Measurements from ENCODE around the gene SLC16A13. TPM values are rescaled to one million over a fixed set of nuclear protein-coding genes. Genes with fewer than 3 reads are reported as not detected.
"Not testable (repeated sequence)": the region's sequence is repeated elsewhere in the genome, so short reads cannot be mapped to it uniquely, and the experiment has no call there.

SLC16A13 gene
- total RNA-seq, 1 experiment from 2014 or later: 13.1 TPM

GRCh38 chr17:6989779-6990178 lies 46.0 kb upstream of the SLC16A13 start:
- DNase-seq (ENCODE audit: low read depth, low spot score) (no peak), ATAC-seq (no peak)
- TF ChIP-seq SIN3A (IDR thresholded peaks at IDR 0.05; ENCODE audit: borderline replicate concordance, insufficient read depth, low read depth, low read length) (no peak), REST (IDR thresholded peaks at IDR 0.05; ENCODE audit: insufficient read depth in 1 of 2, low read depth in 2 of 2, low read length in 1 of 2) (no peak), TCF7L2 (IDR thresholded peaks at IDR 0.05; ENCODE audit: low read depth, low read length) (no peak), POLR2AphosphoS5 (IDR thresholded peaks at IDR 0.05; ENCODE audit: low read depth, low read length) (no peak), CTCF (IDR thresholded peaks at IDR 0.05) (no peak)
- POLR2A ChIA-PET: interaction anchor here (0.6 kb wide), 1 partner anchor 160 kb away, joined by 7 read pairs; no protein-coding TSS in a partner anchor
- Histone ChIP-seq H3K27ac (ENCODE audit: low read length) (no peak overlapping the region), H3K4me3 (ENCODE audit: low read depth in 2 of 2, low read length in 2 of 2) (no peak overlapping the region), H3K27me3 (ENCODE audit: control insufficient read depth, insufficient read depth, low read length) (no peaks in the 10 kb centered on the region), H3K36me3 (ENCODE audit: control insufficient read depth, insufficient read depth, low read length) (no peaks in the 10 kb centered on the region), H3K9me3 (ENCODE audit: control insufficient read depth, insufficient read depth, low read depth, low read length) (no peaks in the 10 kb centered on the region), H3K4me1 (ENCODE audit: control insufficient read depth, insufficient read depth, low read length) (no peaks in the 10 kb centered on the region)
- in situ Hi-C loops (cut with HindIII; ENCODE audit: low pct_unique_long_range_greater_than_20kb, low sequenced_read_pairs) (no loop called here), intact Hi-C loops (cut with micrococcal nuclease; ENCODE audit: unreplicated experiment) (no loop called here)
- CTCF ChIA-PET: no interaction called here
- BruUV-seq (replicated peaks): no TSS peak

- in situ Hi-C loops (cut with HindIII; ENCODE audit: low pct_unique_long_range_greater_than_20kb, low sequenced_read_pairs); H3K27ac ChIP-seq (ENCODE audit: low read length); POLR2A ChIA-PET; H3K27me3 ChIP-seq (ENCODE audit: control insufficient read depth, insufficient read depth, low read length); intact Hi-C loops (cut with micrococcal nuclease; ENCODE audit: unreplicated experiment); H3K9me3 ChIP-seq (ENCODE audit: control insufficient read depth, insufficient read depth, low read depth, low read length); H3K4me1 ChIP-seq (ENCODE audit: control insufficient read depth, insufficient read depth, low read length); DNase-seq (ENCODE audit: low read depth, low spot score); BruUV-seq (replicated peaks); H3K4me3 ChIP-seq (ENCODE audit: low read depth in 2 of 2, low read length in 2 of 2); H3K36me3 ChIP-seq (ENCODE audit: control insufficient read depth, insufficient read depth, low read length); ATAC-seq; CTCF ChIA-PET: not testable (repeated sequence)
These were observed 42.2 kb upstream of the SLC16A13 start for GRCh38 chr17:6993613-6994056.

GRCh38 chr17:6994118-6994598 lies 41.7 kb upstream of the SLC16A13 start:
- TSS peak; percentile 43 for BruUV-seq (replicated peaks)

More at GRCh38 chr17:6994118-6994598, 41.7 kb upstream of the SLC16A13 start:
- Histone ChIP-seq H3K4me1 (ENCODE audit: control insufficient read depth, insufficient read depth, low read length) (no peaks in the 10 kb centered on the region), H3K9me3 (ENCODE audit: control insufficient read depth, insufficient read depth, low read depth, low read length) (no peaks in the 10 kb centered on the region), H3K27me3 (ENCODE audit: control insufficient read depth, insufficient read depth, low read length) (no peaks in the 10 kb centered on the region), H3K27ac (ENCODE audit: low read length) (no peak overlapping the region), H3K36me3 (ENCODE audit: control insufficient read depth, insufficient read depth, low read length) (no peaks in the 10 kb centered on the region), H3K4me3 (ENCODE audit: low read depth in 2 of 2, low read length in 2 of 2) (no peak overlapping the region)
- ATAC-seq: no peak
- ChIA-PET POLR2A (no interaction called here), CTCF (no interaction called here)
- intact Hi-C loops (cut with micrococcal nuclease; ENCODE audit: unreplicated experiment): no loop called here
- in situ Hi-C loops (cut with HindIII; ENCODE audit: low pct_unique_long_range_greater_than_20kb, low sequenced_read_pairs): no loop called here
- TF ChIP-seq REST (IDR thresholded peaks at IDR 0.05; ENCODE audit: insufficient read depth in 1 of 2, low read depth in 2 of 2, low read length in 1 of 2) (no peak), POLR2AphosphoS5 (IDR thresholded peaks at IDR 0.05; ENCODE audit: low read depth, low read length) (no peak), TCF7L2 (IDR thresholded peaks at IDR 0.05; ENCODE audit: low read depth, low read length) (no peak), SIN3A (IDR thresholded peaks at IDR 0.05; ENCODE audit: borderline replicate concordance, insufficient read depth, low read depth, low read length) (no peak), CTCF (IDR thresholded peaks at IDR 0.05) (no peak)
- no peak for DNase-seq (ENCODE audit: low read depth, low spot score)
